Measurements from ENCODE around the gene ZDBF2. TPM values are rescaled to one million over a fixed set of nuclear protein-coding genes. Genes with fewer than 3 reads are reported as not detected.

Gene ZDBF2
- total and polyA plus RNA-seq, 7 donors, result 1.4 to 20.8 (median 7.1) TPM

GRCh38 chr2:206343144-206343543 is 68.7 kb downstream of the ZDBF2 start:
- no peaks in the 10 kb centered on the region for H3K36me3 ChIP-seq (ENCODE audit: insufficient read depth in 1 of 2, low read depth in 1 of 2)
- H3K27ac ChIP-seq, result no peak overlapping the region
- H3K4me3 ChIP-seq, result no peak overlapping the region
- H3K4me1 ChIP-seq, result peaks cover 3% of the 10 kb centered on the region
- 84 to 91% (median 89%) methylated on average over 4 of the region's 4 CpGs for WGBS, 3 donors
- DNase-seq, result no peak
- no peak for TF ChIP-seq CTCF (IDR thresholded peaks at IDR 0.05)
- no peaks in the 10 kb centered on the region for H3K9me3 ChIP-seq
- H3K27me3 ChIP-seq (ENCODE audit: insufficient read depth in 3 of 3, low read length in 2 of 3), result no peaks in the 10 kb centered on the region
- intact Hi-C loops (cut with DNase I), result no loop called here
- ATAC-seq, result no peak

- no peak overlapping the region for H3K27ac ChIP-seq
- H3K4me1 ChIP-seq, result no peaks in the 10 kb centered on the region
- WGBS, 3 donors, result 95 to 100% (median 97%) methylated on average over 1 of the region's 1 CpG
- H3K4me3 ChIP-seq, result no peak overlapping the region
- no peaks in the 10 kb centered on the region for H3K27me3 ChIP-seq (ENCODE audit: insufficient read depth in 3 of 3, low read length in 2 of 3)
- DNase-seq (no peak), ATAC-seq (no peak)
- no peaks in the 10 kb centered on the region for H3K36me3 ChIP-seq (ENCODE audit: insufficient read depth in 1 of 2, low read depth in 1 of 2)
- no peaks in the 10 kb centered on the region for H3K9me3 ChIP-seq
- TF ChIP-seq CTCF (IDR thresholded peaks at IDR 0.05), result no peak
- intact Hi-C loops (cut with DNase I), result no loop called here
Measured at GRCh38 chr2:206343816-206344215, 69.4 kb downstream of the ZDBF2 start.

DNA sequence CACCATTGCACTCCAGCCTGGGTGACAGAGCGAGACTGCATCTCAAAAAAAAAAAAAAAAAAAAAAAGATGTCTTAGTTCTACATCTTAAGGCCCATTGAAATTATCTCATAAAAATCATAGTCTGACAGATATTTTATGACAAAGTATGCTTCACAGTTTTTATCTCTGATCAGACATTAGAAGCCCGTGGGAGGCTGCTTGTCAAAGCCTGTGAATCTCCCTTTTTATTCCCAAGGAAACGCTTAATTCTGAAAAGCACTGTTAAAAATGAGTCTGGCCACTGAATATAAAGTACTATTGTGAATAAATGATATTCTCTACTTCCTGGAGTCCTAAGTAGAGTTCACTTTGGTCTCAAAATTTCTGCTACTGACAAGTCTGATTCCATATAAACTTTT is 71.1 kb downstream of the ZDBF2 start:
- intact Hi-C loops (cut with DNase I), result no loop called here
- H3K36me3 ChIP-seq (ENCODE audit: insufficient read depth in 1 of 2, low read depth in 1 of 2), result no peaks in the 10 kb centered on the region
- no peak for DNase-seq
- H3K4me3 ChIP-seq, result no peak overlapping the region
- 86 to 92% (median 89%) methylated on average over 3 of the region's 3 CpGs for WGBS, 3 donors
- no peaks in the 10 kb centered on the region for H3K9me3 ChIP-seq
- no peaks in the 10 kb centered on the region for H3K4me1 ChIP-seq
- no peaks in the 10 kb centered on the region for H3K27me3 ChIP-seq (ENCODE audit: insufficient read depth in 3 of 3, low read length in 2 of 3)
- H3K27ac ChIP-seq, result no peak overlapping the region
- no peak for ATAC-seq
- no peak for TF ChIP-seq CTCF (IDR thresholded peaks at IDR 0.05)

DNA sequence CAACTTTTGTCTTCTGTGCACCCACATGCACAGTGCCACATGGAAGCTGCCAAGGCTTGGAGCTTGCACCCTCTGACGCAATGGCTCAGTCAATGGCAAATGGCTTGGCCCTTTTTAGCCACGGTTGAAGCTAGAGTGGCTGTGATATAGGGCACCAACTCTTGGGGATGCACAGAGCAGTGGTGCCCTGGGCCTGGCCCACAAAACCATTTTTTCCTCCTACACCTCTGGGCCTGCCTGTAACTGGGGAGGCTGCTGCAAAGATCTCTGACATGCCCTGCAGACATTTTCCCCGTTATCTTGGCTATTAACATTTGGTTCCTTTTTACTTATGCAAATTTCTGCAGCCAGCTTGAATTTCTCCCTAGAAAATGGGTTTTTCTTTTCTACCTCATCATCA is 74.9 kb downstream of the ZDBF2 start:
- DNase-seq (no peak), ATAC-seq (no peak)
- 89 to 92% (median 90%) methylated on average over 3 of the region's 3 CpGs for WGBS, 3 donors
- Histone ChIP-seq H3K9me3 (no peaks in the 10 kb centered on the region), H3K4me1 (no peaks in the 10 kb centered on the region), H3K36me3 (ENCODE audit: insufficient read depth in 1 of 2, low read depth in 1 of 2) (no peaks in the 10 kb centered on the region), H3K27ac (no peak overlapping the region), H3K27me3 (ENCODE audit: insufficient read depth in 3 of 3, low read length in 2 of 3) (no peaks in the 10 kb centered on the region), H3K4me3 (no peak overlapping the region)
- no peak for TF ChIP-seq CTCF (IDR thresholded peaks at IDR 0.05)
- intact Hi-C loops (cut with DNase I), result no loop called here

DNA sequence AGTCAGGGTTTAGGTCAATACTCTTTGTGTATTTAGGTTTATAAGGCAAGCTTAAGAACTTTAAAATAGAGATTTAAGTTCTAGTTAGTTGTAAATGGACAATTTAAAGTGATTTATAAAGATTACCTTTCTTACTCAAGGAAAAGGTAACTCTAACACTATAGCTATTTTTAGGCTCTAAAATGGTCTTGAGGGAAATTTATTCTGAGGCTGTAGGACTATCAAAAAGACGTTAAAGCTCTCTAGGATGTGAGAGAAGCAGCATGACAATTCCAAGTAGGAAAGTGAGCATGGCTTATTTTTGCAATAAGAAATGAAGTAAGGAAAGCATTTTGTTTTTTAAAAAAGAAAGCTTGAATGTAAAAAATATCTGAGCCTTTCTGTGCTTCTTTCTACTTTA is 78.1 kb downstream of the ZDBF2 start:
- Histone ChIP-seq H3K4me3 (no peak overlapping the region), H3K4me1 (no peaks in the 10 kb centered on the region), H3K27ac (no peak overlapping the region), H3K36me3 (ENCODE audit: insufficient read depth in 1 of 2, low read depth in 1 of 2) (no peaks in the 10 kb centered on the region), H3K27me3 (ENCODE audit: insufficient read depth in 3 of 3, low read length in 2 of 3) (no peaks in the 10 kb centered on the region), H3K9me3 (no peaks in the 10 kb centered on the region)
- WGBS, 3 donors, result 17 to 35% (median 27%) methylated on average over 1 of the region's 1 CpG
- no peak for ATAC-seq
- no peak for DNase-seq
- no peak for TF ChIP-seq CTCF (IDR thresholded peaks at IDR 0.05)
- intact Hi-C loops (cut with DNase I), result no loop called here
